PC-3 (cell line): ENCODE measurements around the gene TSPAN12. TPM values are rescaled to one million over a fixed set of nuclear protein-coding genes. Genes with fewer than 3 reads are reported as not detected.

Source experiments
- ATAC-seq: fragments of 200-7000 bp; cut with Tn5 transposase; 2 replicates; pipeline ENCODE4 v1.9.1; 2020; ENCODE audit warnings: mild to moderate bottlenecking, moderate library complexity
- BruUV-seq: library from RNA; stranded (reverse); fragments of 400-500 nt; replicated peaks from 2 replicates; lab custom pipeline; 2021; lab: Mats Ljungman, UMichigan
- CTCF ChIA-PET: fragments of 300-600 bp; sonication (Branson Sonifier 250); formaldehyde crosslinking; loops from one replicate; lab custom pipeline; 2022; ENCODE audit warnings: antibody characterized with exemption; lab: Charles Lee
- POLR2A ChIA-PET: fragments of 300-600 bp; sonication (Branson Sonifier 250); formaldehyde crosslinking; loops from one replicate; lab custom pipeline; 2022; ENCODE audit warnings: antibody characterized with exemption; ENCODE audit not compliant: unreplicated experiment; lab: Charles Lee
- DNase-seq: peaks from one replicate; pipeline ENCODE4 v3.0.0-alpha.2; 2015
- H2AFZ ChIP-seq: fragments of 300-600 bp; sonication (generic); 2 replicates; pipeline ENCODE4 v1.6.0; 2016; ENCODE audit warnings: antibody characterized with exemption, low read length
- H3F3A ChIP-seq: fragments of 300-600 bp; sonication (generic); one replicate; pipeline ENCODE4 v1.6.0; 2017; ENCODE audit warnings: antibody characterized with exemption, low read length, control low read depth, mild to moderate bottlenecking; ENCODE audit not compliant: unreplicated experiment
- H3K27ac ChIP-seq: fragments of 300-600 bp; sonication (generic); 2 replicates; pipeline ENCODE4 v1.5.1; 2016; ENCODE audit warnings: mild to moderate bottlenecking, low read length
- H3K27me3 ChIP-seq: fragments of 300-600 bp; sonication (generic); 2 replicates; pipeline ENCODE4 v1.6.1; 2016; ENCODE audit warnings: low read length, mixed read lengths
- H3K36me3 ChIP-seq: fragments of 300-600 bp; sonication (generic); 2 replicates; pipeline ENCODE4 v1.6.1; 2016; ENCODE audit warnings: low read depth, mixed run types, low read length, mixed read lengths
- H3K4me1 ChIP-seq: fragments of 300-600 bp; sonication (generic); 2 replicates; pipeline ENCODE4 v1.5.1; 2016; ENCODE audit warnings: low read length; ENCODE audit not compliant: insufficient read depth
- H3K4me2 ChIP-seq: fragments of 300-600 bp; sonication (generic); 2 replicates; pipeline ENCODE4 v1.6.0; 2016; ENCODE audit warnings: low read length
- H3K4me3 ChIP-seq: fragments of 300-600 bp; sonication (generic); 2 replicates; pipeline ENCODE4 v1.5.1; 2016; ENCODE audit warnings: mild to moderate bottlenecking, low read length, mixed read lengths
- H3K79me2 ChIP-seq: fragments of 300-600 bp; sonication (generic); 2 replicates; pipeline ENCODE4 v1.6.1; 2017; ENCODE audit warnings: low read length, mixed read lengths
- H3K9ac ChIP-seq: fragments of 300-600 bp; sonication (generic); 2 replicates; pipeline ENCODE4 v1.6.0; 2016; ENCODE audit warnings: mild to moderate bottlenecking, low read length
- H3K9me2 ChIP-seq: fragments of 300-600 bp; sonication (generic); replicated peaks from 2 replicates; pipeline ENCODE4 v1.6.1; 2016; ENCODE audit warnings: mixed run types, low read length, mixed read lengths
- H3K9me3 ChIP-seq: fragments of 300-600 bp; sonication (generic); 2 replicates; pipeline ENCODE4 v1.6.1; 2016; ENCODE audit warnings: low read length, mixed read lengths
- H4K20me1 ChIP-seq: fragments of 300-600 bp; sonication (generic); 2 replicates; pipeline ENCODE4 v1.6.1; 2016; ENCODE audit warnings: low read length, mixed read lengths
- CTCF ChIP-seq: fragments of 300-600 bp; sonication (generic); conservative IDR thresholded peaks from 2 replicates; pipeline ENCODE4 v1.5.1; 2017; ENCODE audit warnings: antibody characterized with exemption, low read depth, mild to moderate bottlenecking, low read length
- EZH2 ChIP-seq: fragments of 300-600 bp; sonication (generic); IDR thresholded peaks from one replicate; pipeline ENCODE4 v1.6.1; 2017; ENCODE audit warnings: antibody characterized with exemption, mild to moderate bottlenecking, low read length; ENCODE audit not compliant: unreplicated experiment
- EZH2phosphoT487 ChIP-seq: fragments of 300-600 bp; sonication (generic); IDR thresholded peaks from 2 replicates; pipeline ENCODE4 v1.6.1; 2018; ENCODE audit warnings: mild to moderate bottlenecking, antibody characterized with exemption, low read length, borderline replicate concordance
- intact Hi-C: fragments of 100-400 bp; cut with micrococcal nuclease; formaldehyde crosslinking; loops from 2 replicates; pipeline ENCODE4 v1.9.0; 2023
- total RNA-seq: library from RNA; depleted of rRNA; stranded (reverse); fragments of >200 nt; gene quantifications from 2 replicates; pipeline ENCODE4 v1.2.3, GENCODE V29; 2014

Gene TSPAN12
- total RNA-seq, 1 experiment from 2014 or later = 8.3 TPM

GRCh38 chr7:120874016-120874415 lies 16.1 kb upstream of the TSPAN12 start:
- ChIA-PET POLR2A (no interaction called here), CTCF (no interaction called here)
- Histone ChIP-seq H4K20me1 (no peaks in the 10 kb centered on the region), H2AFZ (no peak overlapping the region), H3K27ac (no peak overlapping the region), H3K4me2 (no peak overlapping the region), H3K36me3 (no peaks in the 10 kb centered on the region), H3K4me1 (no peaks in the 10 kb centered on the region), H3K9me2 (no peaks in the 10 kb centered on the region), H3K4me3 (no peak overlapping the region), H3K9me3 (no peaks in the 10 kb centered on the region), H3K79me2 (no peaks in the 10 kb centered on the region), H3K27me3 (no peaks in the 10 kb centered on the region), H3F3A (no peaks in the 10 kb centered on the region), H3K9ac (no peak overlapping the region)
- BruUV-seq = no TSS peak
- DNase-seq (no peak), ATAC-seq (no peak)
- TF ChIP-seq EZH2 (no peak), EZH2phosphoT487 (no peak), CTCF (no peak)
- intact Hi-C loops = no loop called here

GRCh38 chr7:120873401-120873800 lies 15.5 kb upstream of the TSPAN12 start:
- H2AFZ ChIP-seq = no peak overlapping the region
- DNase-seq (no peak), ATAC-seq (no peak)
- H4K20me1 ChIP-seq = no peaks in the 10 kb centered on the region
- no peaks in the 10 kb centered on the region for H3K9me3 ChIP-seq
- no peak for TF ChIP-seq EZH2phosphoT487
- TF ChIP-seq CTCF = no peak
- TF ChIP-seq EZH2 = no peak
- POLR2A ChIA-PET = interaction anchor here (0.7 kb wide), 1 partner anchor 59 kb away, joined by 5 read pairs; no protein-coding TSS in a partner anchor
- H3K9me2 ChIP-seq = no peaks in the 10 kb centered on the region
- intact Hi-C loops = no loop called here
- H3K9ac ChIP-seq = no peak overlapping the region
- BruUV-seq = no TSS peak
- H3K79me2 ChIP-seq = no peaks in the 10 kb centered on the region
- no peak overlapping the region for H3K4me3 ChIP-seq
- H3K27me3 ChIP-seq = no peaks in the 10 kb centered on the region
- no peak overlapping the region for H3K4me2 ChIP-seq
- no peaks in the 10 kb centered on the region for H3F3A ChIP-seq
- CTCF ChIA-PET = no interaction called here
- H3K4me1 ChIP-seq = peaks cover 1% of the 10 kb centered on the region; the same call in 1 of the 2 replicates
- no peaks in the 10 kb centered on the region for H3K36me3 ChIP-seq
- no peak overlapping the region for H3K27ac ChIP-seq

- POLR2A ChIA-PET = no interaction called here
- no peaks in the 10 kb centered on the region for H3K9me3 ChIP-seq
Observed at GRCh38 chr7:120869700-120870099, 11.8 kb upstream of the TSPAN12 start.

More at GRCh38 chr7:120869700-120870099, 11.8 kb upstream of the TSPAN12 start:
- Histone ChIP-seq H3K4me2 (no peak overlapping the region), H3F3A (no peaks in the 10 kb centered on the region), H3K36me3 (no peaks in the 10 kb centered on the region), H3K27me3 (no peaks in the 10 kb centered on the region), H4K20me1 (no peaks in the 10 kb centered on the region), H3K27ac (no peak overlapping the region), H3K9ac (no peak overlapping the region), H3K4me1 (peaks cover 6% of the 10 kb centered on the region; the same call in 1 of the 2 replicates), H3K9me2 (no peaks in the 10 kb centered on the region), H3K79me2 (no peaks in the 10 kb centered on the region), H2AFZ (no peak overlapping the region), H3K4me3 (no peak overlapping the region)
- CTCF ChIA-PET = no interaction called here
- no peak for TF ChIP-seq CTCF
- TF ChIP-seq EZH2phosphoT487 = no peak
- TF ChIP-seq EZH2 = no peak
- intact Hi-C loops = no loop called here
- ATAC-seq (no peak), DNase-seq (no peak)
- no TSS peak for BruUV-seq
